ENCODE data around the gene MICA.

MICA gene

GRCh38 chr6:31403283-31404060 lies at the start of gene MICA:
Gene MICA (plus strand): TSS chr6:31403595. CDS start chr6:31403633, 38 bp downstream.
- peak; percentile 67 to 77 for DNase-seq

- peak; percentile 26 to 50 for DNase-seq
These were observed 49.1 kb upstream of the MICA start for GRCh38 chr6:31354158-31354863.

- DNase-seq, result peak; percentile 5 to 47
These were observed 48.4 kb upstream of the MICA start for GRCh38 chr6:31354864-31355582.

- peak; percentile 11 to 41 for DNase-seq
These were observed 47.8 kb upstream of the MICA start for GRCh38 chr6:31355583-31355948.

GRCh38 chr6:31356216-31356945 lies 47.0 kb upstream of the MICA start:
- peak; percentile 45 to 61 for DNase-seq

GRCh38 chr6:31356946-31357466 lies 46.4 kb upstream of the MICA start, which contains the start of gene HLA-B:
Gene HLA-B (minus strand): TSS chr6:31357179. CDS start chr6:31357158, 21 bp downstream.
- DNase-seq, result peak; percentile 88 to 96

- DNase-seq, result no peak
These were observed 45.5 kb upstream of the MICA start for GRCh38 chr6:31357886-31358285.

GRCh38 chr6:31358302-31358701 lies 45.1 kb upstream of the MICA start:
- no peak for DNase-seq

GRCh38 chr6:31359581-31359980 lies 43.8 kb upstream of the MICA start:
- DNase-seq, result no peak

GRCh38 chr6:31362751-31363150 lies 40.6 kb upstream of the MICA start:
- DNase-seq, result no peak

- DNase-seq, result no peak
These were observed 39.6 kb upstream of the MICA start for GRCh38 chr6:31363811-31364210.

GRCh38 chr6:31365864-31366263 lies 37.5 kb upstream of the MICA start:
- DNase-seq, result no peak

GRCh38 chr6:31366693-31367470 lies 36.5 kb upstream of the MICA start:
- DNase-seq, result peak; percentile 88

GRCh38 chr6:31368461-31368860 lies 34.9 kb upstream of the MICA start:
- no peak for DNase-seq

GRCh38 chr6:31374118-31374517 lies 29.3 kb upstream of the MICA start:
- peak in 1 of 2 donors; percentile 27 for DNase-seq

GRCh38 chr6:31375699-31376098 lies 27.7 kb upstream of the MICA start:
- DNase-seq, result no peak

GRCh38 chr6:31377029-31377428 lies 26.4 kb upstream of the MICA start:
- no peak for DNase-seq

GRCh38 chr6:31378062-31378720 lies 25.2 kb upstream of the MICA start:
- no peak for DNase-seq

GRCh38 chr6:31378721-31379103 lies 24.7 kb upstream of the MICA start:
- DNase-seq, result no peak

- DNase-seq, result no peak
These were observed 23.5 kb upstream of the MICA start for GRCh38 chr6:31379850-31380249.

GRCh38 chr6:31381666-31382065 lies 21.7 kb upstream of the MICA start:
- no peak for DNase-seq

Data from CD4-positive, alpha-beta T cell treated with Interferon alpha-2 for 1 hour (primary cell).